T1000 (cell line): ENCODE results near the gene DOCK8.
"Not testable (repeated sequence)": the region's sequence is repeated elsewhere in the genome, so short reads cannot be mapped to it uniquely, and the experiment has no call there.

Experiments
- DNase-seq: peaks from one replicate; lab custom pipeline; 2025; ENCODE audit warnings: mixed read lengths; lab: John Stamatoyannopoulos, UW

The DOCK8 gene

DNA sequence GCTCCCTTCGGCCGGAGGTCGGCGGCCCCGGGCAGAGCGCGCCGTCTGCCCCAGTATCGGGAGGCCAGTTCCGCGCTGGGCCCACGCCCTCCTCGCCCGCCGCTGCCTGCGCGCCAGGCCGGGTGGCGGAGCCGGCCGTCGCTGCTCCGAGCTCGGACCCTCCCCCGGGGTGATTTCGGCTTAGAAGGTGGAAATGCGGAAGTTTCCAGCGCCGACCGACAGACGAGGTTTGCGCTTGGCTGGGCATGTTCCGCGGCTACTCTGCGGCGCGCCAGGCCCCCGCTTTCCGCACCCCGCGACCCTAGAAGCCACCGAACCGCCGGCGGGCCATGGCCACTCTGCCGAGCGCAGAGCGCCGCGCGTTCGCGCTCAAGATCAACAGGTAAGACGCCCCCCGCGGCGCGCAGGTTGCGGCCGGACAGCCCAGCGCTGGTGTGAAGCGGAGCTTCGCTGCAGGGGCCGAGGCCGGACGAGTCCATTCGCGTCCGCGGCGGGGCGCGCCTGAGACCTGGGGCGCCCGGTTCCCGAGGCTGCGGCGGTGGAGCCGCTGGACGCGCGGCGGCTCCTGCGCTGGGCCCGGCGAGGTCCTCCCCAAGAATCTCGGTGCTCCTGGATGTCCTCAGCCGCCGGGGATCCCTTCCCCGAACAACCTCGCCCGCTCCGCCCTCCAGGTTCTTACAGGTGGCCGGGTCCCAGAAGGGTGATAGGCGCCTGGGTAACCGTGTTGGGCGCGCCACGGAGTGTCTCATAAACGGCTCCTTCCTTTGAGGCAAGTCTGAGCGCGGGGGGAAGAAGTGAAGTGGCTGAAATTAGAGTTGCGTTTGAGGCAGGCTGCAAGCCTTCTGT, at the start of gene DOCK8:
TSS of gene DOCK8 (plus strand) at position 218 of the 846 bp plus-strand sequence. CDS start at position 330, 112 bp downstream.
- no peak for DNase-seq

- not testable (repeated sequence) for DNase-seq
Observed at GRCh38 chr9:169757-170156, 44.9 kb upstream of the DOCK8 start.

- DNase-seq: not testable (repeated sequence)
Observed at GRCh38 chr9:178140-178825, 36.4 kb upstream of the DOCK8 start.

DNA sequence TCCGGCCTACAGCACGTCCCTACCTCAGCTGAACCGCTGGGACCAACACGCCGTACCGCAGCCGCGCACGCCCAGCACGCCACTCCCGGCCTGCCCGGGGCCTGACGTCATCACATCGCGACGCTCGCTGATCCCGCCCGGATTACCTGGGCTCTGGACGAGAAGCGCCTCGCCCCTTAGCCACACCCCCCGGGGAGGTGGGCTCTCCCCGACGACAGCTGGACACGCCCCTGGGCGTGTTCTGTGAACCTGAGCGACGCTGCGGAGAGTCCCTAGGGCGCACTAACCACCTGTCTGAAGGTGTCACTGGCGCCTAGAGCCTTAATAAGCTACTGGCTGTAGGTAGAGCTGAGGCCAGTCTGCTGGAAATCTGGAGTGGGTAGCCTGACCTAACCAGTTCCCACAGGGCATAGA, 35.7 kb upstream of the DOCK8 start, which contains the start of gene ZNG1A:
TSS of gene ZNG1A (minus strand) at position 87 of the 414 bp plus-strand sequence. CDS start 87 bp downstream, outside the sequence.
- DNase-seq: not testable (repeated sequence)

GRCh38 chr9:199601-200000, 15.1 kb upstream of the DOCK8 start:
- DNase-seq: not testable (repeated sequence)

DNA sequence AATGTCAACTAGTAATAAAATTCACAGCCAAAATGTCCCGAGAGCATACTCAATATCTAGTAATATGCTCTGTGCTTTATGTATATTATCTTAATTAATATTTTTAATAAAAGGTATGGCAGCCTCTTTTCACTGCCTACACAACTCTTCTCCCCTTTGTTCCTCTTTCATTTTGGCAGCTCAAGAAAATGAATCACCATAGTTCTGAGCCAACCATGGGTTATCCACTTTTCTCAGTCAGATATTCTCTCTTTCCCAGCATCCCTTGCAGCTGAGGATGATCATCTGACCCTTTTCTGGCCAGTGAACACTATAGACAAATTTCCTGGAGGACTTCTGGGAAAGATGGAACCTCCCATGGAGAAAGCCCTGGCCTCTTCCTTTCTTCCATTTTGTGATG, 8.2 kb upstream of the DOCK8 start:
- no peak for DNase-seq

GRCh38 chr9:209143-209758, 5.4 kb upstream of the DOCK8 start:
- no peak for DNase-seq

GRCh38 chr9:211036-211435, 3.6 kb upstream of the DOCK8 start:
- DNase-seq: no peak

DNA sequence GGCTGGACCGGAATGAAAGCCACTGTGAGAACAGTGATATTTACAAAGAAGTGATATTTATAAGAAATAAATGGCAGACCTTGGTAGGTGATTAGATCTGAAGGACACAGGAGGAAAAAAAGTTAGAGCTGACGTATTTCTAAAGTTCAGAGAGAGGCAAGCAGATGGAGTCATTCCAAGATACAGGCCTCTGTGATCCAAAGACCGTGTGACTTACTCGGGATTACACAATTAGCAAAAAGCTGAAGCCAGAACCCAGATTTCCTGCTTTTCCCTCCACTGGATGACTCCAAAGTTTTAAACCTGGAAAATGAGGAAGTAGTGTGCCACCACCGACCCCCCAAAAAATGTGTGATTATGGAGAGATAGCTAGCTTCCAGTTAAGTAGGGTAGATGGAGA, 3.1 kb upstream of the DOCK8 start:
- DNase-seq: no peak

- no peak for DNase-seq
Observed at GRCh38 chr9:212297-212696, 2.4 kb upstream of the DOCK8 start.

DNA sequence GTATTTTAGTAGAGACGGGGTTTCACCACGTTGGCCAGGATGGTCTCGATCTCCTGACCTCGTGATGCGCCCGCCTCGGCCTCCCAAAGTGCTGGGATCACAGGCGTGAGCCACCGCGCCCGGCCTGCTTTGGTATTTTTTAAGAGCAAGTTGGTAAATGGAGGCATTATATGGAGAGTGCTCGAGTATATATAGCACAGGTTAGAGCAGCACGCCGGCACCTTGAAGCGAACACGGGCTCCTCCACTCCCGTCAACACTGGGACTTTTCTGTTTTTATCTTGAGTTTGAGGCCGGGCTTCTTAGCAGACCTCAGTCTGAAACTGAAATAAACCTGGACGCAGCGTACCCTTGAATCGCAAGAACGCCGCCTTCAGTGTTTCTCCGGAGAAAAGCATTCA, 764 bp upstream of the DOCK8 start:
- DNase-seq: not testable (repeated sequence)

DNA sequence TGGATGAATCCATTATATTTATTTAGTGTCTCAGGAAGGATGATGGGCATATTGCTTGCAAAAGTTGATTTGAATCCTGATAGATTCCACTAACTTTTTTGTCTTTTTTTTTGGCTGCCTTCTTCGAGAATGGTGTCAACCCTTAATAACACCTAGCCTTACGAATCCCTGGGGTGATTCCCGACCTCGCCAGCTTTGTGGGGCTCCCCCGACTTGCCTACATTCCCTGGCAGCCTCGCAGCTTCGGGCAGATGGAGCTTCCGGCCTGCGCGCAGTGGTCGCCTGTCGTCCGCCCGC, 366 bp upstream of the DOCK8 start:
- DNase-seq: no peak

GRCh38 chr9:215631-216155, 1.0 kb downstream of the DOCK8 start:
- no peak for DNase-seq

- DNase-seq: no peak
Observed at GRCh38 chr9:216866-217265, 2.2 kb downstream of the DOCK8 start.

DNA sequence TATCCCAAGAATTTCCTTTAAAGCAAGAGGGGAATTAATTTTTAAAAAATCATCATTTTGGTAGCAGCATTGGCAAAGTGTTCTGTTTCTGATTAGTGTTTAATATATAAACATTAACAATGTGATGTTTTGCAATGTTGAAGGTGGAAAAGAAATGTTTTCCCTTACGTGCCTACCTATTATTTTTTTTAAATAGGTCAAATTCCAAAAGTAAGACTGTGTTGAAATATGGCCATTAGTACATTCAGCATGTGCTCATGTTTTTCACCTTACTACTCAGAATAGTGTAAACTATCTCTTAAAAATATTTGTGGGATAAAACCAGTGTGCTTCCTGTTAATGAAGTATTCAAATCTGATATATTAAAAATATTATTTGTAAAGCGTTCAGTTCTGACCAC, 3.3 kb downstream of the DOCK8 start:
- no peak for DNase-seq

DNA sequence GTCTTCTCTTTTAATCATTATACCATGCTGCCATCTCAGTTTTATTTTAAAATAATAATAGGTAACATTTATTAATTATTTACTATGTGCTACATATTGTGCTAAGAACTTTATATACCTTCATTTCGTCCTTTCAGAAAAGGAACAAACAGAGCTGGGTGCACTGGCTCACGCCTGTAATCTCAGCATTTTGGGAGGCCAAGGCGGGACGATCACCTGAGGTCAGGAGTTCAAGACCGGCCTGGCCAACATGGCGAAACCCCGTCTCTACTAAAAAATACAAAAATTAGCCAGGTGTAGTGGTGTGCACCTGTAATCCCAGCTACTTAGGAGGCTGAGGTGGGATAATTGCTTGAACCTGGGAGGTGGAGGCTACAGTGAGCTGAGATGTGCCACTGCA, 4.4 kb downstream of the DOCK8 start:
- not testable (repeated sequence) for DNase-seq

DNA sequence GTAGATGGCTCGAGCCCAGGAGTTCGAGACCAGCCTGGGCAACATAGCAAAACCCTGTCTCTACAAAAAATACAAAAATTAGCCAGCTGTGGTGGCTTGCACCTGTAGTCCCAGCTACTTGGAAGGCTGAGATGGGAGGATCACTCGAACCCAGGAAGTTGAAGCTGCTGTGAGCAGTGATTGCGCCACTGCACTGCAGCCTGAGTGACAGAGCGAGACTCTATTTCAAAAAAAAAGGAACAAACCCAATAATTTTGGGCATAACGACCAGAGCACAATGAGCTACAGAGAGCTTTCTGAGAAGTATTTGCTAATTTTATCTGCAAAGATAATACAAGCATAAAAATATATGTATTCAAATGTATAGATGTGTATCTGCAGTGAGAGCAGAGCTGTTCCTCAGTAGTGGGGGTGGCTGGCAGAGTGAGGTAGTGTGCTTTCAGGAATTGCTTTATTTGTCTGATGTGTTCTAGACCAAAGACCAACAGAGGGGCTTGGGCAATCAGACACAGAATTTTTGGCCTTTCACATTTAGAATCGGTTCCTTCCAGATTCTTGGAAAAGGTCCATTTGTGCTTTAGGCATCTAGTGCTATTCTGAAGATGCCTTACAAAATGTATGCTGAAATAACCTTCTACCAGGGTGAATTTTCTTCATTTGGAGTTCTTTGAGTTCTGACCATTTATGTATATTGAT, 5.2 kb downstream of the DOCK8 start:
- DNase-seq: no peak

GRCh38 chr9:221989-222776, 7.5 kb downstream of the DOCK8 start:
- DNase-seq: no peak

- DNase-seq: no peak
Observed at GRCh38 chr9:223152-223551, 8.5 kb downstream of the DOCK8 start.

- no peak for DNase-seq
Observed at GRCh38 chr9:224026-224425, 9.4 kb downstream of the DOCK8 start.
